ENCODE measurements around the gene ING4.
"Not testable (repeated sequence)": the region's sequence is repeated elsewhere in the genome, so short reads cannot be mapped to it uniquely, and the experiment has no call there.

ING4 gene

DNA sequence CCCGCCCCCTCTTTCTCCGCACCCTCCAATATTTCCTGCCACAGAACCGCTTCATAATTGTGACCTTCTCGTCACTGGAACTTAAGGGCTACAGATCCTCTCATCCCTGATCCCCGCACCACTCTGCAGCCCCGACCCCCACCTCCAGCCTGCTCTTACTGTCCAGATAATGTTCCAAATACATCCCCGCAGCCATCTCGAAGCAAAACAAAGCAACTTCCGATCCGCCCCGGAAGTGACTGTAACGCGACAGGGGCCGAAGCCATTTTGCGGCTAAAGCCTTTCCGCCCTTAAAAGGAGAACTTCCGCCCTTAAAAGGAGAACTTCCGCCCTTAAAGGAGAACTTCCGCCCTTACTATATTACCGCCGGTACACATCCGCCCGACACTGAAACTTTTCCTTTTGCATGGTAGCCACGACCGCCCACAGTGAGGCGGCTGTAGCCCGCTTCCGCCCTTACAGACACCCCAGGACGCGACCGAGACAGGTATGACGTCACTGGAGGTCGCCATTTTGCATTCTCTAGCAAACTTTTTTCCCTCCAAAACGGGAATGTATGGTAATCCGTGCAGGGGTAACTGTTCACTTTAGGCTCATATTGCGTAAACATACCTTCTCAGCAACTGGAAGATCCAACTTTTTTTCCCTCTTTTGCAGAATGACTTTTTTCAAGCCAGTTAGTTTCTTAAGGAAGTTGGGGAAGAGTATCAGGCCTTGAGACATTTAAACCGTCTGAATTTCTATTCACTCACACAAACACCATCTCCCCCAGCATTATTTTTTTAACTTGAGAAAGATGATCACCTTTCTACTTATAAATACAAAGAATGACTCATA, at the start of gene ING4:
ING4 (minus strand) TSS at position 214 of the 837 bp plus-strand sequence; CDS start at position 196, 18 bp downstream.
- peak; percentile 84 to 90 for DNase-seq (ENCODE audit: low read depth in 2 of 2, low spot score in 1 of 2)

DNA sequence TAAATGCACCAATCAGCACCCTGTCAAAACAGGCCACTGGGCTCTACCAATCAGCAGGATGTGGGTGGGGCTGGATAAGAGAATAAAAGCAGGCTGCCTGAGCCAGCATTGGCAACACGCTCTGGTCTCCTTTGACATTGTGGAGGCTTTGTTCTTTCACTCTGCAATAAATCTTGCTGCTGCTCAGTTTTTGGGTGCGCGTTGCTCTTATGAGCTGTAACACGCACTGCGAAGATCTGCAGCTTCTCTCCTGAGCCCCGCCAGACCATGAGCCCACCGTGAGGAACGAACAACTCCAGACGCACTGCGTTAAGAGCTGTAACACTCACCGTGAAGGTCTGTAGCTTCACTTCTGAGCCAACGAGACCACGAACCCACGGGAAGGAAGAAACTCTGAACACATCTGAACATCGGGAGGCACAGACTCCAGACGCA, 46.1 kb upstream of the ING4 start:
- DNase-seq (ENCODE audit: low read depth in 2 of 2, low spot score in 1 of 2): no peak

DNA sequence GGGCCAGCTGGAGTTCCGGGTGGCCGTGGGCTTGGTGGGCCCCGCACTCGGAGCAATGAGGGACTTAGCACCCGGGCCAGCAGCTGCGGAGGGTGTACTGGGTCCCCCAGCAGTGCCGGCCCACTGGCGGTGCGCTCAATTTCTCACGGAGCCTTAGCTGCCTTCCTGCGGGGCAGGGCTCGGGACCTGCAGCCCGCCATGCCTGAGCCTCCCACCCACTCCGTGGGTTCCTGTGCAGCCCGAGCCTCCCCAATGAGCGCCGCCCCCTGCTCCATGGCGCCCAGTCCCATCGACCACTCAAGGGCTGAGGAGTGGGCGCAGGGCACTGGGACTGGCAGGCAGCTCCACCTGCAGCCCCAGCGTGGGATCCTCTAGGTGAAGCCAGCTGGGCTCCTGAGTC, 45.4 kb upstream of the ING4 start:
- not testable (repeated sequence) for DNase-seq (ENCODE audit: low read depth in 2 of 2, low spot score in 1 of 2)

DNA sequence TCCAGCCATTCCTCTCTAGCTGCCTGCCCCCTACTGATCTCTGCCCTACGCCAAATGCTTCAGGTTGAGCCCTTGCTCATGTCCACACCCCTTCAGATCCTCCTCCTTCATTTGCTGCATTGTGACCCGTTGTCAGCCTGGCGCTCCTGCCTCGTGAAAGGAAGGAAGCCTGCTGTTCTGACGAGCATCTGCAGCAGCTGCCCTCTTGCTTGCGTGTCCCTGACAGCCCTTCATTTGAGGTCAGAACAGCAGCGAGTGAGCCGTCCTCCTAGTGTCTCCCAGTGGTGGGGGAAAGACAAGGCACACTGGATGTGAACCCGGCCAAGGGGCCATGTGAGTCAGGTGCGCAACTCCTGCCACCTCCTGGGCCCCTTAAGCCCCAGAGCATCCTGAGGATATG, 40.7 kb upstream of the ING4 start:
- DNase-seq (ENCODE audit: low read depth in 2 of 2, low spot score in 1 of 2): no peak

DNA sequence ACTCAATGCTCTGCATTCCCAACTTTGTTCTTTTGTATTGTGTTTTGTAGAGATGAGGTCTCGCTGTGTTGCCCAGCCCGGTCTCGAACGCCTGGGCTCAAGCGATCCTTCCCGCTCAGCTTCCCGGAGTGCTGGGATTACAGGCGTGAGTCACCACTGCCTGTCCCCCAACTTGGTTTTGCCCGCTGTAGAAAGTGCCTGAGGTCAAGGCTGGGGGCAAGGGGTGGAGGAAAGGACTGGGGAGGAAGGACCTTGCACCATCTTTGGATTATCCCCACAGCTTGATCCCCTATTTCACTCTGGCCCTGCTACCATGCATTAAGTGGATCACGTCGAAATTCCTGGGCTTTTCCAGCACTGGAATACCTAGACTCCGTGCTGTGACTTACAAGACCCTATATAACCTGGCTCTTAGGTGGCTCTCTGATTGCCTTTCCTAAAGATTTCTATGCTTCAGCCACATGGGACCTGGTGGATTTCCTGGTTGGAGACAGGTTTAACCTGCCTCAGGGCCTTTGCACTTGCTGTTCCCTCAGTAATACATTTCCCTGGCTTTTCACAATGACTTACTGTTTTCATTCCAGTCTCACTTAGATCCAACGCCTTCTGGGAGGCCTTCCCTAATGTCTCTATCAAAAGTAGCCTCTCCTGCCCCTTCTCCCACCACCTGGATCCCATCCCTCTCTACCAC, 38.3 kb upstream of the ING4 start:
- DNase-seq (ENCODE audit: low read depth in 2 of 2, low spot score in 1 of 2): no peak

DNA sequence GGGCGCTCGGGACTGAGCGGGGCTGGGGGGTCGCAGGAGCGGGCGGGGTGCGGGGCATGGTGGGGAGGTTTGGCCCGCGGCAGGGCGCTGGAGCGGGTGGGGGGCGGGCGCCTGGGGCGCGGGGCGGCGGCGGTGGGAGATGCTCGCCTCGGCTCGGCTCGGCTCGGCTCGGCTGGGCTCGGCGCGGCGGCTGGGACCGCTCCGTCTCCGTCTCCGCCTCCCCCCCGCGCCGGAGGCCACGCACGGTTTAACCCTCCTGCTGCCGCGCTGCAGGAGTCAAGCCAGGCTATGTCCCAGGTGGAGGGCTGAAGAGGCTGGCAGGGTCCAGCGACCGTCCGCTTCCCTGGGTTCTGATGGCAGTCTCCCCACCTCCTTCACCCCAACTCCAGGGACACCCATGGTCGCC, 37.7 kb upstream of the ING4 start, which contains the start of gene PIANP:
PIANP (minus strand) TSS at position 170 of the 406 bp plus-strand sequence. CDS start 2,754 bp downstream, outside the sequence.
- DNase-seq (ENCODE audit: low read depth in 2 of 2, low spot score in 1 of 2): peak in 1 of 2 donors; percentile 10

DNA sequence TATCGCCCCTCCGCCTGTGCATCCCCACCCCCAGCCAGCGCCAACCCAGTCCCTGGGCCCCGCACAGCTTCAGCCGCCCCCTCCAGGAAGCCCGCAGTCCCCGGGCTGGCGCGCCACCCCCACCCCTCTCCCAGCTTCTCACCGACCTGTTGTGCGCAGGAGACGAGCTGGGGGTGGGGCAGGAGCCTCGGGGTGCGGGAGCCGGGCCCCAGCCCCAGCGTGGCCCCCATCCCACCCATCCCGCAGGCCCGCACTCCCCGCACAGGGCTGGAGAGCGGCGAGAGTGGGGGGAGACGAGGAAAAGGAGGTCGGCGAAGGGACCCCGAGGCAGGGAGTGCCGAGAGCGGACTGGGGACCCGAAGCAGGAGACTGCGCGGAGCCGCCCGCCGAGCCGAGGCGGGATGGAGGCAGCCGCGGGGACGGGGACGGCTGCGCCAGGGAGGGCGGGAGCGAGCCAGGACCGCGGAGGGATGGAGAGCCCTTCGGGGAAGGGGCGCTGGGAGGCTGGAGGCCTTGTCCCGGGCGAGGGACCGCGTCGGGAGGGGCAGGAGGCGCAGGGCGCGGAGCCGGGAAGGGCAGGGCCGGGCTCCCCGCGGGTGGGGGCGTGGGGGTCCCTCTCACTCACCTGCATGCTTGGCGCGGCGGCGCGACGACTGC, 37.2 kb upstream of the ING4 start:
- DNase-seq (ENCODE audit: low read depth in 2 of 2, low spot score in 1 of 2): no peak

DNA sequence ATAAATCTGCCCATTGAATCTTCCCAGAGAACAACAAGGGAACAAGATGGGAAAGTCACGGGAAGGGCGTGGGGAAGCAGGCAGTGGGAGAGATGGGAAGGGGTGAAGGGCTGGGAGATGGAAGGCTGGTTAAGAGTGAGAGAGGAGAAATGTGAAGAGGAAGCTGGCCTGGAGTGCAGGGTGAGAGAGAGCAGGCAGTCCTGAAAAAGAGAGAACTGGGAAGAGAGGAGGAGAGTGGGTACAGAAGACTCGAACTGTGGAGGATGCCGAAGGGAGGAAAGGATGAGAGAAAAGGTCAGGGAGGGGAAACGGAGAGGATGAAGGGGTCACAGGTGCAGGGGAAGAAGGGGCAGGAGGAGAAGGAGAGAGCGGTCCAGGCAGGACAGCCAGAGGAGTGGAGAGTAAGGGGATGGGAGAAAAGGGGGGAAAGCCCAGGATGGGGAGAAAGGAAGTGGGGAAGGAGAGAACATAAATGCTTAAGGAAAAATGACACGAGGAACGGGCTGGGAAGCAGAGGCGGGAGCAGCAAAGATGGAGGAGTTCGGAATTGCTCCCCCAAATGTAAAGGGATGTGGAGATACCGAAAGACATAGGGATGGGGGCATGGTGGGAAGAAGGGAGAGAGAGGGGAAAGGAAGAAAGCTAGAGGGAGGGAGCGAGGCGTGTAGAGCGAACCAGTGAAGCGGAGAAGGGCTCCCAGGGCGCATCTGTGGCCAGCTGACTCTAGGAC, 36.5 kb upstream of the ING4 start:
- no peak for DNase-seq (ENCODE audit: low read depth in 2 of 2, low spot score in 1 of 2)

DNA sequence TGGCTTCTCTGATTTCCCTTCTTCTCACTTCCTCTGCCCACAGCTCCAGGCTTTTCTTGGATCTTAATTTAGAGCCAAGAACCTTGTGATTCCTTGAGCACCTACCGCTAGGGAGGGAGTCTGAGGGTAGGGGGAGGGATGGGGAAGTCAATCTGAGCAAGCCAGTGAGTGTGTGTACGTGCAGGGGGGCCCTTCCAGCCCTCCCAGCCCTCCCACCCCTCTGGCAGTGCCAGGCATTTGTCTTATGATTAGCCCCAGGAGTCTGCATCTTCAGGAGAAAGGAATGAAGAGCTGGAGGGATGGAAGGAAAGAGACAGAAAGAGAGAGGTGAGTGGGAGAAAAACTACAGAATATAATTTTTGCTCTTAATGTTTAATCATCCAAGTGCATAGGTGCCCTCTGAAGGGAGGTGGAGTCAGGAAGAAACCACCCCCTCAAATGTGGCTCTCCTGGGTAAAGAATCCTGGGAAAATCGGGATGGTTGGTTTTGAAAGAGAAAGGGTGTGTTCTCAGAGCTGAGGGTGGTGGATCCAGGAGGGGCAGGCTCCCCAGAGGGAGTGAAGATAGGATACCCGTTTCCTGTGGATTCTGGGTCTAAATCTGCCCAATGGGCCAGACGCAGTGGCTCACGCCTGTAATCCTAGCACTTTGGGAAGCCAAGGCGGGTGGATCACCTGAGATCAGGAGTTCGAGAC, 35.6 kb upstream of the ING4 start:
- no peak for DNase-seq (ENCODE audit: low read depth in 2 of 2, low spot score in 1 of 2)

DNA sequence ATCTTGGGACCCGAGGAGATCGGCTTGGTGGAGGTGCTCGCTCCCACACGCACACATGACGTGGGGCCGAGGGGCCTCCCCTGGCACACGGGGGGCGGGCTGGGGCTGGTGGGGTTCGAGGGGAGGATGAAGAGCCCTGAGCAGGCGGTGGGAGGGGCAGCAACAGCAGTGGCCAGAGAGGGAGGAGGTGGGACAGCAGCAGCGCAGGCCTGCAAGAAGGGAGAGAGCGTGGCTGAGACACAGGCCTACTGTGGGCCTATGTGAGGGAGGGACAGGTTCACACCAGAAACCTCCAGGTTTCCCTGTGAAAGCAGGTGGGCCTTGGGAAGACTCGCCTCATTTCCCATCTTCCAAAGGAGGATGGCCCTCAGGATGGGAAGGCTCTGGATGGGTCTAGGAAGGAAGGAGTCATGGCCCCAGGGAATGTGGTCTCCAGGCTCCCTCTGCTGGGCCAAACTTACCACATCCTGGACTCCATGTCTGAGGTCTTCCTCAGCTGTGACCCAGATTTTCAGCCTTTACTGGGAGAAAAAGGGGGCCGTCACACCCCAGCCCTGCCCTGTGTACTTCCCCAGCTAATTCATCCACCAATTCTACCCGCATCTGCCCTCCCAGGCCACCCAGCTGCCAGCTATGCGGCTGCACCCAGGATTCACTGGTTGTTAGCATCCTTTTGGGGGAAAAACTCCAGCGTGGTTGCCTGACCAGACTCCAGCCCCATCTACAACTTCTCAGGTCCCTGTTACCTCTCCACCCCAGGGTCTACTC, 34.8 kb upstream of the ING4 start:
- no peak for DNase-seq (ENCODE audit: low read depth in 2 of 2, low spot score in 1 of 2)

DNA sequence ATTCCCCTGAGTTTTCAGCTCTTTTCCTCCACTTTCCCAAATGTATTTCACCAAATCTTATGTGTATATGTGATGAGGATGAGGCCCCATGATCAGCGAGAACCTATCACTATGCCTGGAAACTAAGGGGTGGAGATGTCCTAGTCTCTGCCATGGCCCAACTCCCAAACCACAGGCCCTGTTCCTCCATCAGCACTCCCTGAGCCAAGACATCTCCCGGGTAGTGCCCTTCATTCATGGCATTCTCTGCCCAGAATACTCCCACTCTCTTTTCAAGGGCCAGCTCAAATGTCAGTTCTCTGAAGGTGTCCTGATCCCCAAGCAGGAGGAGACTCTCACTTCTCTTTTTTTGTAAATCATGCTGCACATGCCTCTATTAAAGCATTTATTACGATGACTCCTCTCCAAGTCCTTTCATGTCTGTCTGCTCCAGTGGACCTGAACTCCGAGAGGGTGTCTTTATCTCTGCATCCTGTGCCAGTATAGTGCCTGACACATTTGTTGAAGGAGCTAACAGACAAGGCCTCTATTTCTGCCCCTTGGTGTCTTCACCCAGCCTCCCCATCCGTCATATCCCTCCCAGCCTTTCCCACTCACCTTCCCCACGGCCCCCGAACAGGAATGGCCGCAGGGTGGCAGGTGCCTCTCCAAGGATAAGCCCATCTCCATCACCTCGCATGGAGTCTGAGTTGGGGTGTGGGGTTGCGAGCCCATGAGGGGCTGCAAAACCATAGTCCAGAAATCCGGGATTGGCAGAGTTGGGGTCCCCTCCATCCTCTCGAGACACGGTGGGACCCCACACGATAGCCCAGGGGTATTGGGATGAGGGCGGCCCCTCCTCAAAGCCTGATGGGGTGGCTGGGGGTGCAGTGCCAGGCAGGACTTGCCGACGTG, 34.0 kb upstream of the ING4 start:
- DNase-seq (ENCODE audit: low read depth in 2 of 2, low spot score in 1 of 2): no peak

DNA sequence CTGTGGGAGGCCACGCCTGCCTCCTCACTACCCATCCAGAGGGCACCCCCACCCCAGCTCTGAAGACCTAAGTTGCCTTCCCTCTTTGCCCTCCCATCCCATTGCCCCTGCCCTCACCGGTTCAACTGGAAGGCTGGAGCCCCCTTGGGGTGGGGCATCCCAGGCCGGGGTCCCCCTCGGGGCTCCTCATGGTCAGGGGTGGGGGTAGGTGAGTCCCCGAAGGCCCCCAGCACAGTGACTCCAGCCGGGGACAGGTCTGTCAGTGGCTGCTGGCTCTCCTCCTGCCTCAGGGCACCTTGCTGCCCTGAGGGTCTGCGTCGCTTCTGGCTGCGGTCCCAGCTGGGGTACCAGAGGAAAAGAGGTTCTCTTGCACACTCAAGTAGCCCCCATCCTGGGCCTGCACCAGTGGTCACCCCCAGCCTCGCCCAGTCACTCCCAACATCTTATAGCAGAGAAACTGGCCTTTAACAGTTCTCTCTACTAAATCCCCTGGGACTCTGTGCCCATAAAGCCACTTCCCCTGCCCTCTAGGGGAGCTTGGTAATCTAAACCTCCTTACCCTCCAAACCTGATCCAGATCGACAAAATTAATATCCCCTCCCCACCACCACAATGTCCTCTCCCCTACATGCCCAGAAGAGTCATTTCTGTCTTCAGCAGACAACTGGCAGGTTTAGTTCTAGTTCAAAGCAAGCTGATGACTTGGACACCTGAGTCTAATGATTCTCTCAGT, 32.6 kb upstream of the ING4 start:
- DNase-seq (ENCODE audit: low read depth in 2 of 2, low spot score in 1 of 2): no peak

DNA sequence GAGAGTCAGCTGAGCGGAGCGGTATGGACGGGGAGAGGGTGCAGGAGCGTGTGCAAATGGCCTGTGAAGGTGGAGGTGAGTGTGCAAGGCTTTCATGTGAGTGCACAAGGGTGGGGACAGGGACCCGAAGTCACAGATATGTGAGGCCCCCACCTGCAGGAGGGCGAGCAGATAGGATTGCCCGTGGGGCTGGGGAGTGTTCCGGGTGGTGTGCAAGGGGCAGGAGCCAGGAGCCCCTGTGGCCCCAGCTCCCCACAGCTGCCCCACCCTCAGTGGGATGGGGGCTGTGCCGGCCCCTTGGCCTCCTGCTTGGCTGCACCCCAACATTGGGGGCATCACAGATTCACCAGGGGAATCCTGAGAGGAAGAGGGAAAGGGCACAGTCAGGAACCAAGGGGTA, 31.8 kb upstream of the ING4 start:
- no peak for DNase-seq (ENCODE audit: low read depth in 2 of 2, low spot score in 1 of 2)

DNA sequence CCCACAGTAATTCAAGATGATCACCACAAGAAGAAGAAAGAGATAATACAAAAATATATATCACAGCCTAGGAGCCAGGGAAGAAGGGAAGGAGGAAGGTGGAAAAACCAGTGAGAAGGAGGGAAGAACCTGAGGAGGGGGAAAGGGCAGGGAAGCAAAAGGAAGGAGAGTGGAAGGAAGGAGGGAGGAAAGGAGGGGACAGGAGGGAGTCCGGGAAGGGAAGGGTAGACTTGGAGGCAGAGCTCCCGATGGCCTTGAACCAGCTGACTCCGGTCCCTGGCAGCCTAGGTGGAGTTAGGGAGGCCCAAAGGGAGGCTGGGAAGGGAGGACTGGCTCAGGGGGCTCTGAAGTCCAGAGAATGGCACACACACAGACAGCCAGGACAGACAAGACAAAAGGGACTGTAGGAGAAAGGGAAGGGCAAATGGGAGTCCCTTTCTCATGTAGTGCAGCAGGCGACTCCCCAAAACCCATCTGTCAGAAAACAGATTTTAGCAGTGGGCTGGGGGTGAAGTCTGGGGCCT, 31.0 kb upstream of the ING4 start:
- no peak for DNase-seq (ENCODE audit: low read depth in 2 of 2, low spot score in 1 of 2)

DNA sequence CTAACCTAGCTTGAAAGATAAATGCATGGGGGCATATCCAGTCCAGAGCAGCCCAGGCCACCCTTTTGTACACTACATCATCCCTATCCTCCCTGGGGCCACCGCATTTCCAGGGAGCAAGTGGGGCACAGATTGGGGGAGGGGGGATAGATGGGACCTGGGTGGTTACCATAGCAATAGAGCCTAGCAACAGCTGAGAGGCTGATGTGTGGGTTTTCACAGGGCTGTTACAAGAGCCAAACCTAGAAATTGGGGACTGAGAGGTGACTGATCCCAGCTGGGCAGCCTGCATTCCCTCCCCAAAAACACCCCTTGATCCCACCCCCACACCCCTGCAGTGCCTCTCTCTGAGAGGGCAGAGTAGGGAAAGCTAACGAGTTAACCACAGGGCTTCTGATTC, 30.0 kb upstream of the ING4 start:
- DNase-seq (ENCODE audit: low read depth in 2 of 2, low spot score in 1 of 2): no peak

DNA sequence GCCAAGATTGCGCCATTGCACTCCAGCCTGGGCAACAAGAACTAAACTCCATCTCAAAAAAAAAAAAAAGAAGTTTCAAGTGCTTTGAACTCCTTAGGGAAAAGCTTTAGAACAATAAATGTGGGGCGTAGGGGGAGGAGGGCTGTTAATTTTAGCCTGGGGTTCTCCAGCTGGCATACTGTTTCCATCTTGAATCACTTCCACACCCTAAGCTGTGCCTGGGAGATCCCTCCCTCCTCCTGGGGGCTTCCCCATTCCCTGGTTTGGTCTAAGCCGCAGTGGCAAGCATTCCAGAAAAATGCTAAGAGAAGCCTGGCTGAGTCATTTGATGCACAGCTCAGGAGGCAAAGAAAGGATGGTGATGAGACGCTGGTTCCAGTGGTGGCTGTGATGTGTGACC, 28.6 kb upstream of the ING4 start:
- DNase-seq (ENCODE audit: low read depth in 2 of 2, low spot score in 1 of 2): no peak

DNA sequence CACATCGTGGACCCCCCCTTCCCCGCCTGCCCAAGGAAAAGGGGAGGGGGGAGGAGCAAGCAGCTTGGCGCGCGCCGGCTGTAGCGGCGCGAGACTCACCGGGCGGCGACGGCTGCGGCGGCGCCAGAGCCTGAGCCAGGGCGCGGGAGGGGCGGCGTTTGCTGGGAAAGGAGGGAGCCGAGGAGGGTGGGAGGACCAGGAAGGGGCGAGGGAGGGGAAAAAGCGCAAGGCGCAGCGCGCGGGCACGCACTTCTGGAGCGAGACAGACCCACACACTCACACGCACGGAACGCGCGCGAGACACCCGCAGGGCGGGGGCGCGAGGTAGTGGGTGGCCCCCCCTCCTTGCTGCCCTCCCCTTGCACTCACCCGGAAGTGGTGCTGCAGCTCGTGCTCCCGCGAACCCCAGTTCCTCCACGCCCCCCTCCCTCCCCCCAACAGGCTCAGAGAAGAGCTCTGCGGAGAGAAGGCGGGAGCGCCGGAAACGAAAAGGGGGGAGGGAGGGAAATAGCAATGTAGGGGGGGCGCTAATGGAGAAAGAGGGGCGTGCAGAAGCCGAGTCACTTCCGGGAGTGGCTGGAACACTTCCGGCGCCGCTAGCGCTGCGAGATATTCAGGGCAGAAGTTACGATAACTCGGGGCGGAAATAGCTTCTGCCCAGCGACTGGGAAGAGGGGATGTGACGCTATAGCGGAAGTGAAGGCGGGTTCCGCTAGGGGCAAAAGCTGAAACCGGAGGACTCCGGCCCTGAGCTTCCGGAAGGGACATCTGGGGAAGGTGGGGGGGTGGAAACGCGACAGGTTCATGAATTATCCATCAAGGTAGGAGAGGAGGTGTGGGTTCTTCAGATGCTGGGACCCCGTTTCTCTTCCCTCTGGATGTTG, 26.3 kb upstream of the ING4 start, which contains the start of gene ZNF384:
ZNF384 (minus strand) TSS at position 377 of the 884 bp plus-strand sequence. CDS start 9,855 bp downstream, outside the sequence.
- DNase-seq (ENCODE audit: low read depth in 2 of 2, low spot score in 1 of 2): peak; percentile 85 to 90
